GM19193 (cell line): ENCODE results near the gene ADAM12.

Experiments
- POLR2A ChIP-seq: IDR thresholded peaks from 4 replicates; pipeline ENCODE4 v1.6.1; 2011; ENCODE audit not compliant: insufficient read depth, insufficient read length; ENCODE audit errors: extremely low read depth

Gene ADAM12

DNA sequence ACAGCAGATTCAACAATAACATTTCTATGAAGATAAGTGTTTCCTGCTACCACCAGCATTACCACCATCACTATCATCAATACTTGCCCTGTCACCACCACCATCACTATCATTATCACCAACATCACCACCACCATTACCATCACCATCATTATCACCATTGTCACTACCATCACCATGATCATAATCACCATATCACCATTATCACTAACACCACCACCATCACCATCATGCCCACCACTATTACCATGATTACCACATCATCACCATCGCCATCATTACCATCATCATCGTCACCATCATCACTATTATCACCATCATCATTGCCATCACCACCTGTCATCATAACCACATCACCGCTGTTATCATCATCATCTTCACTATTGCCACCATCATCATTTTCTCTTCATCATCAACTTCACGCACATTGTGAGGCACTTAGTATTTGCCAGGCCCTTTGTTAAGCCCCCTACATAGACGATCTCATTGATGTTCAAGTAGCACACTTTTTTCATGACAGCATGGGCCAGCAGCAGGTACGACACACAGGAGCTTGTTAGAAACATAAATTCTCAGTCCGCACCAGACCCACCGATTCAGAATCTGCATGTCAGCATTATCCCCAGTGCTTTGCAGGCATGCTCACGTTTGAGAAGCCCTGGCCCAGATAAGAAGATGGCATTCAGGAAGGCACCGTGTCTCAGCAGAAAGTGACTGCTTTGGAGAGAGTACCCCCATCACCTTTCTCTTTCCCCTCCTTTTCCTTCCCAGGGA lies 161.1 kb downstream of the ADAM12 start:
- no peak for TF ChIP-seq POLR2A

DNA sequence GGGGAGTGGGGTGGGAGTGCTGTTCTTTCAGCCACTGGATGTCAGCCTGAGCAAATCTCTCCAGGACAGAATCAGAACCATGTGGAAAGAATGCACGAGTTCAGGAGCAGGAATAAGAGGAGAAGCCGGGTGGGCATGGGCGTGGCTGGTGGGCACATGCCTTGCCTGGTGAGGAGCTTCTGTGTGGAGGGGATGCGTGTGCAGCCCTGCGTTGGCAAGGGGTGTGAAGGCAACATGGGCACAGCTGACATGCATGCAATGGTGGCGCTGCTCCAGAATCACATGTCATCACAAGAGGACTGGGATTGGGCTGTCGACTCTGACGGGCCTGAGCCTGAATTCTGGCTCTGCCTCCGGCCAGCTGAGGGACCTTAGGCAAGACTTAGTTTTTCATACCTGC lies 162.1 kb downstream of the ADAM12 start:
- no peak for TF ChIP-seq POLR2A

DNA sequence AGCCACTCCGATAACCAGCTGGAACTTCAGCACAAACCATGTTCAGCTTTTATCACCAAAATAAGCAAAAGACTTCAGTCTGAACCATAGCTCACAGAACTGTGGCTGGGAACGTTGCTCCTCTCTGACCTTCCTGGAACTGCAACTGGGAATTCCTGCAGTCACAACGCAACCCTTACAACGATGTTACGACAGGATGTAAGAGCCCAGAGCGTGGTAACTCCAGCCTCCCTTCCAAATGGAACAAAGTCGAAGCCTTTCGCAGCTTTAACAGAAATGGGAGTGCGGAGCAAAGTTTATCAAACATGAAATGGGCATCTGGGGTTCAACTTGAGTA lies 162.6 kb downstream of the ADAM12 start:
- no peak for TF ChIP-seq POLR2A

DNA sequence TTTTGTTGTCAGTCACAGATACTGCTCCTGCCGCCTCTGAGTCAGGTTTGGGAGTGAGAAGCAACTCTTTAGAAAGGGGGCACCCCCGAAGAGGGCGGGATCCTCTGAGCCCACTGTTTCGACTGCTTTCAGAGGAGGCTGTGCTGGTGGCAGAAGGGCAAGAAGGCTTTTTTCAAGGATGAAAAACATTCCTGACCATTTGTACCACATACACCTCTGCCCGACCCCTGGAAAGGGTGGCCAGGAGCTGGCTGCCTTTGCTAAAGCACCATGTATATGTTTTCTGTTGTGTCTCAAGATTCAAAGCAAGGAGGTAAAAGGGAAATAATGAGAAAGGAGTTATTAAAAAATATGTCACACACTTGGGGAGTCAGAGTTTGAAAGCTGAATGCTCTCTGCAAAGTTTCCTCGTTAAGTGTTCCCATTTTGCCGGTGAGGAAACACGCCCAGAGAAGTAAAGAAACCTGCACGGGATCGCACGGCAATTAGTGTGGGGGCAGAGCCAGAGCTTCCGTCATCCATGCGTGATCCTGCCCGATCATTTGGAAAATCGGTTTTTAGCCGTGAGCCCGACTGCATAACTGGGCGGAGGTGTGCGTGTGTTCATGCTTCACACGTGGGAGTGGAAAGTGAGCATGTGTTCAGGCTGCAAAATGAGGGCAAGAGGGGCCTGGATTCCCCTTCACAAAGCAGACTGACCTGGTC lies 163.2 kb downstream of the ADAM12 start:
- TF ChIP-seq POLR2A = no peak

DNA sequence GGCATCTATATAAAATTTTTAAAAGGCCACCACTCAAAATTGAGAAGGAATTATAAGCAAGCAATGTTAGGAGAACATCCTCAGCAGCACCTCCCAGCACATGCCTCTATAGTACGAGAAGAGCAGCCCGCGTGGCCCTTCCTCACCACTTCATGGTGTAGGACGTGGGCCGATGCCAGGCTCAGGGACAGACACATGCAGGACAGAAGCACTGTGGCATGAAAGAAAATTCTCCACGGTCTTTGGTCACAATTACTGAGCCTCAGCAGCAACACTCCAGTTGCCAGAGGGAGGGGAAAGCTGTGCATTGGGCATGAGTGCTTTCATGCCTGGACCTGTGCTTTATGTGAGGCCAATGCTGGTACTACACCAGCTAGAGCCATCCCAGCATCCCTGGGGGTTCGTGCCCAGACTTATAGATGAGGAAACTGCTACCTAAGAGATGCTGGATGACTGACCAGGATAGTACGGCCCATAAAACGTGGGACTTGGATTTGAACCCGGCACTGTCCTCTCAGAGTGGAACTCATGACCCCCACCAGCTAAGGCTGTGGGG lies 164.7 kb downstream of the ADAM12 start:
- TF ChIP-seq POLR2A = no peak

DNA sequence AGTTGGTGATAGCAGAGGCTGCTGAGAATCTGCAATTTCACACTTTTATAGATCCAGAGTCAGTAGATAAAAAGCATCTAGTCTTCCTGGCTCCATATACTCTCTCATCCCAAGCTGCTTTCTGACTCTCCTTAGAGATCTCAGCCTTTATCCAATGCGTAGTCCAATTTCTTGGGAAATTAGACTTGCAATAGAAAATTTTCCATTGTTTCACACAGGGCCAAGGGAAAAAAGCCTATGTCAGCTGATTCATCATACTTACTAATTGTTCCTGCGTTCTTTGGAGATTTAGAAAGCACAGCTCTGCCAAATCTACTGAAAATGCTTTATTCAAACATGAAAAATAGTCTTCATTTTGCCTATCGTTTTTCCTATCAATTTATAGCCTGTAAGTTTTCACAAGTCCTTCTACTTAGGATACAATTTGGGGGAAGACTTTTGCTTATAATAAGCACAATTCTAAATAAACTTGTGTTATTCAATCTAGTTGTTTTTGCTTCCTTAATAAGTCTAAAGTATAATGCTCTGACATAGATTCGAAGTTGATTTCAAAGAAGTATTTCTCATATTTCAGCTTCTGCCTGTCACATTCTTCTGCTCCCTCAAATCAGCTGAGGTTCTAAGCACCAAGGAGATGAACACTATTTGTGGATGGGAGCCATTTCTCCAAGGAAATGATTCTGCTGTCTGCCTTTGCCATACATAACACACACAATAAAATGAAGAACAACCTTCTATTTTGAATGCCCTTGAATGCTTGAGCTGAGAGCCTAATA lies 165.4 kb downstream of the ADAM12 start:
- no peak for TF ChIP-seq POLR2A

DNA sequence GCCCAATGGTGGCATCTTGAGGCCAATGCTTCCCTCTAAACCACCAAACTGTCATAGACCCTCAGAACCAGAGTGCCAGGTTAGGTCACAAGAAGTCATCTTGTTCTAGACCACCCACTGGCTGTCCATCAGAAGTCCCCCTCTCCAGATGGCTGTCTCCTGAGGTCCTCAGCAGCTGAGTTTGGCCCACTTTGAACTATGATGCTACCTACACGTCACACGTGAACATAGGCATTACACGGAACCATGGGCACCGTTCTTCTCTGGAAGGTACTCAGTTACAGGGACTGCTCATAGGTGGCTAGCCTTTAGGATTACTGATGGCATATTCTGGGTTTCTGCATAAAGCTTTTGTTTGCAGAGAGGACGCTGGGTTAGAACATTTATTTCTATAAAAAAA lies 166.4 kb downstream of the ADAM12 start:
- TF ChIP-seq POLR2A = no peak

DNA sequence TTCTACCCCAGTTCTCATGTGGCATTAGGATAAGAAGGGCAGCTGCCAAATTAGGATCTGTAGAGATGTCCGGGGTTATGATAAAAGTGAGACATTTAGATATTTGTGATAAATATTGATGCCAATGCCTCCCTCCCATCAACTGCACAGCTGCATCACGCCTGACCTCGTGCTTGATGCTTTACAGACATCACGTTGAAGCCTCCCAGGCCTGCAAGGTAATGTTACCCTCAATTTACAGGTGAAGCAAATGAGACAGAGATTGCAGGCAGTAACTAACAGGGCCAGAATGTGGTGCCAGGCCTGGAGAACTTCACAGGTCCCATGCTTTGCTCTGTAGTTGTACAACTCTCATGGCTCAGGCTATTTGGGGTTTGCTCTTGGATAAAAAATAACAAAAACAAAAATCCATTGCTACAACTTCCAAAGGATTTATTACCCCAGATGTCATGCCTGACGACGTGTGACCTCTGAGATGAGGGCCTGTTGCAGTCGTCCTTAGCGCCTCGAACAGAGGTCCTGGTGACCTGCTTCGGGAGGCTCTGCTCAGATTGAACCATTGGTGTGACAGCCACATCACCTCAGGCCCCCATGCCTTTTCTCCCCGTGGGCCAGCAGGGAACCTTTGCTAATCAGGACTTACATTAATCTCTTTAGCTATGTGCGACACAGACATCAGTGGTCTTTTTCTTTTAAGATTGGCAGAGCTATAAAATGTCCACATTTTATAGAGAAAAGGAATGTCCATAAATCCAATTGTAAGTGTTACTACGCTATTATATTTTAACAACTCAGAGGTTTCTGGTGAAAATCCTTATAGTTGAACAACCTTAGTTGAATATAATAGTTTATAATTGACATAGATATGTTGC lies 169.3 kb downstream of the ADAM12 start:
- TF ChIP-seq POLR2A = no peak

DNA sequence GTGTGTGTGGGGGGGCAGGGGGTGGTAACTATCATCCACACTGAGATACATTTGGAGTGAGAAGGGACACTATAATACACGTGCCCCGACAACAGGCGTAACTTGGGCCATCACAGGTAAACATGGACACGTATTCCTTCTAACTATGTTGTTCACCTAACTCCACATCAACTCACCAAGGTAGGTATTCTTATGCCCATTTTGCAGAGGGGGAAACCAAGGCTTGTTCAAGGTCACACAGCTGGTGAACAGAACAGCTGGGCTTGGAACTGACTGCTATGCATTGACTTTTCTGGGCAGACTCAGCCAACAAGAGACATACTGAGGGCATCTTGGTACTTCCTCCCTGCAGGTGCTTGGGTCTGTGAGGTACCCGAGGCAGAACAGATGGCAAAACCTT lies 170.1 kb downstream of the ADAM12 start:
- TF ChIP-seq POLR2A = no peak

DNA sequence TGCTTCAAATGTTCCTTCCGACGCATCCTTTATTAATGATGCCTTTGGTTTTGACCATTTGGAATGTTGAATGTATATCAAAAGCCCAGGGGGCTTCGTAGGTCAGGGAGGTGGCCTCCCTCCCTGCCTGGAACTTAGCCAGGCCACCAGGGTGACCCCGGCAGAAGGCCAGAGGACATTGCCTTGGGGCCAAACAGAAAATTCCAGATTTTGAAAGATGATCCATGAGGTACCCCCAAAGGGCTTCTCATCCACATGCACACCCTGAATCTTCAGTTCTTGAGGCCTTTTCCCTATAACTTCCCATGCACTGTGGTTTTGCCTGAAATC lies 171.7 kb downstream of the ADAM12 start:
- no peak for TF ChIP-seq POLR2A

DNA sequence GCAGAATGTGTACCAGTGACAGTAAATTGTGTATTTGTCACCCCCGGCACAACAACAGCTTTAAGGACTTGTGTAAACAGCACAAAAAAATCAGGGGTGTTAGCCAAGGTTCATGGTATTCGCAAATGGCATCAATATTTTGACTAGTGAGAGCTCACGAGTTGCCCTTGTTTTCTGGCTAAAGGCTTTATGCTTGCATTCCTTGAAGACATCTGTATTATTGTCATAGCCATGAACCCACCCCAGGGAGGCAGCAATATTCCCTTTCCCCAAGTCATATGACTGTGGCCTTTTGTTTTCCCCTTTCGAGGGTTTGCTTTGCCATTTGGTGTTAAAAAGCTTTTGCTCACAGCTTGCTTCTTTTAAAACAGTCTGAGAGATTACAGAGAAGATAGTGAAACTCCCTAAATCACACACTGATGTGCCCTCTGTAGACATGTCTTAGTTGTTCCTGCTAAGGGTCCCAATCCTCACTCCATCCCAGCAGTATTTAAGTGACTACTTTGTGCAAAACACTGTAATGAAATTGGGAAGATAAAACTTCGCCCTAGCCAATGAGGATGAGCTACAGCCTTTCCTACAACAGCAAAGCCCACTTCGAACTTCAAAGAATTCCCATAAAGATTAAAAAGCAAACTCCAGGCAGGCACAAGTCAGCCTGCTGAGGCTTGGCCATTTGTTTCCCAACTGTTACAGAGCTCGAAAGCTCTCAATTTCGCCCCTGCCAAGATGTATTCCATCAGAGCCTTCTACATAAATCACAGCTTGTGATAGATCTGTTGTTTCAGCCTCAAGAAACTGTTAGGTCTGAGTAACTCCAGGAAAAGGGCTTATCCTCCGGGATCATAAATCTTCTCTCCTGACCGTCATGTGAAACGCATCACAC lies 172.3 kb downstream of the ADAM12 start:
- no peak for TF ChIP-seq POLR2A

DNA sequence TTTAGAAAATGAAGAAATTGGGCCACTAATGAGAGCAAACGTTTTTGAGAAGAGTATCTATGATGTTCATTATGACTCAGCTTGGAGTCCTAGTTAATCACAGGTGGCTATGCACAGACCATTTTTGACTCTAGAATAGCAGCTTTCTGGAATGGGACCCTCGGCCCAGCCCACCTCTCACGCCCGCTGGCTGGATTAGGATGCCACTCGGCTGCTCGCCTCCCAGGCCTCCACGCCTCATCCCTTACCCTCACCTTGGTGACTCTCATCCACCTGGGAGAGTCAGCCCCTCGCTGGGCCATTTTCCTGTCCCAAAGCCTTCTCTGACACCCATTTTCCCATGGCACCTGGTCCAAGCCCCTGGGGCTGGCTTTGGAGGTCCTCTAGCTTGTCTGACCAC lies 173.6 kb downstream of the ADAM12 start:
- no peak for TF ChIP-seq POLR2A

DNA sequence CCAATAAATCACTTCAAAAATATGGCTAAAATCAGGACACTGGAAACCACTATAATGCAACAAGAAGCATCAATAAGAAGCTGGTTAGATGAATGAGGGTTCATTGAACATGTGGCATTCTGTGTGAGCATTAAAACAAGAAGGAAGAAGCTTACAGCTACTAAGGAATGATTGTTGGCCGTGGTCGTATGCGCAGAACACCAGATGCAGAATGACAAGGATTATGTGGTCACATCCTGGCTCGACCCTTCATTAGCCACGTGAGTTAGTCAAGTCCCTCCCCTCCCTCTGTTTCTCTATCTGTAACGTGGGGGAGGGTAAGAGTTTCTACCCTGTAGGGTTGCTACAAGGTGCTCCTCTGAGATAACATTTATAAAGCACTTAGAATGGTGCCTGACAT lies 174.3 kb downstream of the ADAM12 start:
- no peak for TF ChIP-seq POLR2A

DNA sequence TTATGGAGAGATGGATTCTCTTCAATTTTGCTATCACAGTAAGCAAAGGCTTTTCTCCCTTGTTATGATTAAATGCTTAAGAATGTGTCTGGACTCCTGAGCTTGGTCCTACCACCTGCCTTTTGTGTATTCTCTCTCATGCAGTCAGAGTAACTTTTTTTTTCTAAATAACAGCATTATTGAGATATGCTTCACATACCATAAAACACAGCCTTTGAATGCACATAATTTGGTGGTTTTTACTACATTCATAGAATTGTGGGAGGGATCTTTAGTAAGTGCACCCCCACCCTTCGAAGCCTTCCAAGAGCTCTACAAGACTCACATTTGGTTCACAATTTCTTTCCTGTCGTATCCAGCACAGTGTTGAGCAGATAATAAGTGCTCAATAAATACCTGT lies 175.5 kb downstream of the ADAM12 start:
- TF ChIP-seq POLR2A = no peak
